HepG2 (cell line): ENCODE measurements around the gene METTL15. TPM values are rescaled to one million over a fixed set of nuclear protein-coding genes. Genes with fewer than 3 reads are reported as not detected.
A peak's percentile ranks its signal among the peaks of the same experiment; 100 is the strongest.

ENCODE experiments used
- ARHGAP35 ChIP-seq: sonication (generic); formaldehyde crosslinking; IDR thresholded peaks from 2 replicates; pipeline ENCODE4 v1.9.0; 2022; ENCODE audit warnings: mild to moderate bottlenecking, inconsistent platforms, moderate library complexity, missing genetic modification reagents, borderline replicate concordance
- ELF3 ChIP-seq: IDR thresholded peaks from 2 replicates; pipeline ENCODE4 v1.6.1; 2016; ENCODE audit warnings: missing genetic modification reagents, missing compliant biosample characterization
- FOSL1 ChIP-seq: sonication (generic); formaldehyde crosslinking; IDR thresholded peaks from 2 replicates; pipeline ENCODE4 v1.9.0; 2021; ENCODE audit warnings: missing genetic modification reagents, borderline replicate concordance
- HMG20B ChIP-seq: conservative IDR thresholded peaks from 2 replicates; pipeline ENCODE4 v1.6.1; 2016; ENCODE audit warnings: missing genetic modification reagents, missing compliant biosample characterization
- JUNB ChIP-seq: sonication (generic); formaldehyde crosslinking; IDR thresholded peaks from 2 replicates; pipeline ENCODE4 v1.8.0; 2022; ENCODE audit warnings: missing genetic modification reagents, mild to moderate bottlenecking, borderline replicate concordance
- KLF12 ChIP-seq: sonication (generic); formaldehyde crosslinking; IDR thresholded peaks from 2 replicates; pipeline ENCODE4 v1.4.0; 2020; ENCODE audit warnings: missing genetic modification reagents, borderline replicate concordance
- LCORL ChIP-seq, 2 experiments: fragments of 450-650 bp in 1 of 2; sonication (generic) in 1 of 2; formaldehyde crosslinking in 1 of 2; IDR thresholded peaks; 2 replicates each; pipeline versions ENCODE4 v1.5.0 to v1.6.1; 2017 to 2020; ENCODE audit warnings: antibody characterized with exemption in 1 of 2, missing genetic modification reagents in 1 of 2
- MIER3 ChIP-seq: IDR thresholded peaks from 2 replicates; pipeline ENCODE4 v1.6.1; 2016; ENCODE audit warnings: missing compliant biosample characterization, borderline replicate concordance
- NFIC ChIP-seq: IDR thresholded peaks from 2 replicates; pipeline ENCODE4 v1.6.1; 2012; ENCODE audit warnings: mild to moderate bottlenecking, low read length, inconsistent platforms
- NFRKB ChIP-seq: fragments of 450-650 bp; IDR thresholded peaks from 2 replicates; pipeline ENCODE4 v1.6.1; 2017
- NKX3-1 ChIP-seq: sonication (generic); formaldehyde crosslinking; IDR thresholded peaks from 2 replicates; pipeline ENCODE4 v1.5.0; 2020; ENCODE audit warnings: missing genetic modification reagents
- PHF5A ChIP-seq: IDR thresholded peaks from one replicate; pipeline ENCODE4 v1.6.1; 2018; ENCODE audit warnings: low read depth, missing genetic modification reagents; ENCODE audit not compliant: unreplicated experiment
- RARA ChIP-seq: IDR thresholded peaks from 2 replicates; pipeline ENCODE4 v1.6.1; 2016; ENCODE audit warnings: missing genetic modification reagents, missing compliant biosample characterization
- TEAD2 ChIP-seq: sonication (generic); formaldehyde crosslinking; IDR thresholded peaks from 2 replicates; pipeline ENCODE4 v1.9.0; 2021; ENCODE audit warnings: missing genetic modification reagents
- ZNF230 ChIP-seq: sonication (generic); formaldehyde crosslinking; IDR thresholded peaks from 2 replicates; pipeline ENCODE4 v1.4.0; 2020; ENCODE audit warnings: mild to moderate bottlenecking, missing genetic modification reagents
- ZNF44 ChIP-seq: sonication (generic); formaldehyde crosslinking; IDR thresholded peaks from 2 replicates; pipeline ENCODE4 v1.5.1; 2020; ENCODE audit warnings: mild to moderate bottlenecking, missing genetic modification reagents
- ZNF556 ChIP-seq: sonication (generic); formaldehyde crosslinking; IDR thresholded peaks from 2 replicates; pipeline ENCODE4 v1.4.0; 2020; ENCODE audit warnings: mild to moderate bottlenecking, missing genetic modification reagents, borderline replicate concordance
- ZNF724P ChIP-seq: sonication (generic); formaldehyde crosslinking; IDR thresholded peaks from 2 replicates; pipeline ENCODE4 v1.8.0; 2022; ENCODE audit warnings: missing genetic modification reagents, borderline replicate concordance
- ZNF782 ChIP-seq: sonication (generic); formaldehyde crosslinking; IDR thresholded peaks from 2 replicates; pipeline ENCODE4 v1.4.0; 2020; ENCODE audit warnings: missing genetic modification reagents, mild to moderate bottlenecking, borderline replicate concordance
- ZNF788 ChIP-seq: sonication (generic); formaldehyde crosslinking; IDR thresholded peaks from 2 replicates; pipeline ENCODE4 v1.5.0; 2020; ENCODE audit warnings: mild to moderate bottlenecking, missing genetic modification reagents, borderline replicate concordance
- ZNF792 ChIP-seq: IDR thresholded peaks from 2 replicates; pipeline ENCODE4 v1.6.1; 2016
- polyA plus RNA-seq, 8 experiments: library from polyadenylated mRNA; depleted of rRNA in 3 of 8; stranded (reverse) in 7 of 8; unstranded in 1 of 8; fragments of >200 nt; fragmentation: Illumina TruSeq in 4 of 8; extraction: Trizol in 4 of 8; gene quantifications; 2 replicates each; pipeline versions ENCODE4 v1.2.1 to v1.2.3, GENCODE V29; 2011 to 2016; ENCODE audit warnings: low read depth in 4 of 8, missing spikeins in 1 of 8, mixed read lengths in 1 of 8; ENCODE audit not compliant: insufficient read depth in 1 of 8
- total RNA-seq, 5 experiments: library from RNA; depleted of rRNA; stranded (reverse); fragments of >200 nt; fragmentation: Illumina TruSeq; extraction: Trizol; gene quantifications; 2 replicates each; pipeline ENCODE4 v1.2.3, GENCODE V29; 2016; ENCODE audit warnings: low read depth in 1 of 5
- TF ChIP-seq, protein P1 (sequence below), 2 experiments: sonication (generic) in 1 of 2; formaldehyde crosslinking in 1 of 2; IDR thresholded peaks; 2 replicates each; pipeline versions ENCODE4 v1.4.0 to v1.6.1; 2018 to 2020; ENCODE audit warnings: missing genetic modification reagents in 2 of 2, borderline replicate concordance in 1 of 2, low read depth in 1 of 2, mild to moderate bottlenecking in 1 of 2, missing biosample characterization in 1 of 2
- TF ChIP-seq, protein P2 (sequence below): sonication (generic); formaldehyde crosslinking; IDR thresholded peaks from 2 replicates; pipeline ENCODE4 v1.4.0; 2020; ENCODE audit warnings: missing genetic modification reagents
- TF ChIP-seq, protein P3 (sequence below): sonication (generic); formaldehyde crosslinking; IDR thresholded peaks from 2 replicates; pipeline ENCODE4 v1.4.0; 2020; ENCODE audit warnings: missing genetic modification reagents, mild to moderate bottlenecking, borderline replicate concordance

Gene METTL15
- total and polyA plus RNA-seq, 2 of the 13 experiments (the other 11 are each of a cell fraction or from before 2014, with no cell fraction given), result 6.5 to 14.0 TPM

- TF ChIP-seq ZNF782 (CRISPR knock-in tag) (no peak), KLF12 (0 out of 2 replicates have a peak, but pooled peaks have one; percentile 48), NFIC (no peak), NFRKB (no peak), LCORL (IDR thresholded peaks at IDR 0.05) (peak; percentile 55; the same call in 1 of the 2 replicates), LCORL (CRISPR knock-in tag; IDR thresholded peaks at IDR 0.05) (no peak; the same call in none of the 2 replicates), ELF3 (peak; percentile 56; the same call in 1 of the 2 replicates), HMG20B (no peak), MIER3 (CRISPR knock-in tag) (peak; percentile 59; the same call in 1 of the 2 replicates), TEAD2 (CRISPR knock-in tag) (no peak), ARHGAP35 (no peak), ZNF724P (CRISPR knock-in tag) (peak; percentile 91; the same call in 1 of the 2 replicates), ZNF792 (no peak), RARA (0 out of 2 replicates have a peak, but pooled peaks have one; percentile 4), ZNF788 (CRISPR knock-in tag) (peak; percentile 44; the same call in 1 of the 2 replicates), ZNF556 (CRISPR knock-in tag) (peak; percentile 40; the same call in 1 of the 2 replicates), FOSL1 (CRISPR knock-in tag) (no peak), JUNB (CRISPR knock-in tag) (peak; percentile 46; the same call in 1 of the 2 replicates), ZNF44 (CRISPR knock-in tag) (no peak), PHF5A (CRISPR knock-in tag) (no peak), ZNF230 (CRISPR knock-in tag) (peak; percentile 33; the same call in 1 of the 2 replicates), NKX3-1 (no peak)
- TF ChIP-seq, protein P1, sequence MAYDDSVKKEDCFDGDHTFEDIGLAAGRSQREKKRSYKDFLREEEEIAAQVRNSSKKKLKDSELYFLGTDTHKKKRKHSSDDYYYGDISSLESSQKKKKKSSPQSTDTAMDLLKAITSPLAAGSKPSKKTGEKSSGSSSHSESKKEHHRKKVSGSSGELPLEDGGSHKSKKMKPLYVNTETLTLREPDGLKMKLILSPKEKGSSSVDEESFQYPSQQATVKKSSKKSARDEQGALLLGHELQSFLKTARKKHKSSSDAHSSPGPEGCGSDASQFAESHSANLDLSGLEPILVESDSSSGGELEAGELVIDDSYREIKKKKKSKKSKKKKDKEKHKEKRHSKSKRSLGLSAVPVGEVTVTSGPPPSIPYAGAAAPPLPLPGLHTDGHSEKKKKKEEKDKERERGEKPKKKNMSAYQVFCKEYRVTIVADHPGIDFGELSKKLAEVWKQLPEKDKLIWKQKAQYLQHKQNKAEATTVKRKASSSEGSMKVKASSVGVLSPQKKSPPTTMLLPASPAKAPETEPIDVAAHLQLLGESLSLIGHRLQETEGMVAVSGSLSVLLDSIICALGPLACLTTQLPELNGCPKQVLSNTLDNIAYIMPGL (CRISPR knock-in tag; IDR thresholded peaks at IDR 0.05; ENCODE audit: borderline replicate concordance in 1 of 2, low read depth in 1 of 2), result peak; percentile 60 to 66; a peak in 3 of 4 replicates
- TF ChIP-seq, protein P2, sequence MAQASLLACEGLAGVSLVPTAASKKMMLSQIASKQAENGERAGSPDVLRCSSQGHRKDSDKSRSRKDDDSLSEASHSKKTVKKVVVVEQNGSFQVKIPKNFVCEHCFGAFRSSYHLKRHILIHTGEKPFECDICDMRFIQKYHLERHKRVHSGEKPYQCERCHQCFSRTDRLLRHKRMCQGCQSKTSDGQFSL (CRISPR knock-in tag), result 0 out of 2 replicates have a peak, but pooled peaks have one; percentile 13
- TF ChIP-seq, protein P3, sequence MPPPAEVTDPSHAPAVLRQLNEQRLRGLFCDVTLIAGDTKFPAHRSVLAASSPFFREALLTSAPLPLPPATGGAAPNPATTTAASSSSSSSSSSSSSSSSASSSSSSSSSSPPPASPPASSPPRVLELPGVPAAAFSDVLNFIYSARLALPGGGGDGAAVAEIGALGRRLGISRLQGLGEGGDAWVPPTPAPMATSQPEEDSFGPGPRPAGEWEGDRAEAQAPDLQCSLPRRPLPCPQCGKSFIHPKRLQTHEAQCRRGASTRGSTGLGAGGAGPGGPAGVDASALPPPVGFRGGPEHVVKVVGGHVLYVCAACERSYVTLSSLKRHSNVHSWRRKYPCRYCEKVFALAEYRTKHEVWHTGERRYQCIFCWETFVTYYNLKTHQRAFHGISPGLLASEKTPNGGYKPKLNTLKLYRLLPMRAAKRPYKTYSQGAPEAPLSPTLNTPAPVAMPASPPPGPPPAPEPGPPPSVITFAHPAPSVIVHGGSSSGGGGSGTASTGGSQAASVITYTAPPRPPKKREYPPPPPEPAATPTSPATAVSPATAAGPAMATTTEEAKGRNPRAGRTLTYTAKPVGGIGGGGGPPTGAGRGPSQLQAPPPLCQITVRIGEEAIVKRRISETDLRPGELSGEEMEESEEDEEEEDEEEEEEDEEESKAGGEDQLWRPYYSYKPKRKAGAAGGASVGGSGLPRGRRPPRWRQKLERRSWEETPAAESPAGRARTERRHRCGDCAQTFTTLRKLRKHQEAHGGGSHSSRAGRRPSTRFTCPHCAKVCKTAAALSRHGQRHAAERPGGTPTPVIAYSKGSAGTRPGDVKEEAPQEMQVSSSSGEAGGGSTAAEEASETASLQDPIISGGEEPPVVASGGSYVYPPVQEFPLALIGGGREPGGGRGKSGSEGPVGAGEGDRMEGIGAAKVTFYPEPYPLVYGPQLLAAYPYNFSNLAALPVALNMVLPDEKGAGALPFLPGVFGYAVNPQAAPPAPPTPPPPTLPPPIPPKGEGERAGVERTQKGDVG (CRISPR knock-in tag), result 0 out of 2 replicates have a peak, but pooled peaks have one; percentile 54
These were observed at the start of gene METTL15, which contains the start of gene KIF18A (continued) for GRCh38 chr11:28107750-28108618.
